ENCODE measurements around the gene DCAF8L2. TPM values are rescaled to one million over a fixed set of nuclear protein-coding genes. Genes with fewer than 3 reads are reported as not detected.

DCAF8L2 gene
- total and polyA plus RNA-seq, 10 of the 15 experiments (the other 5 are each of a cell fraction or from before 2014, with no cell fraction given), result not detected

- H3K36me3 ChIP-seq (ENCODE audit: control insufficient read depth in 2 of 2, insufficient read depth in 2 of 2, low read length in 1 of 2), result no peaks in the 10 kb centered on the region
- in situ Hi-C loops (cut with MboI), result no loop called here
- FAIRE-seq (no peak), ATAC-seq (no peak), DNase-seq (ENCODE audit: low read depth, low spot score) (no peak)
- ChIA-PET POLR2A (no interaction called here), SMC1A (ENCODE audit: uncharacterized antibody, unreplicated experiment) (no interaction called here), RAD21 (ENCODE audit: unreplicated experiment) (no interaction called here), CTCF (interaction anchor here (1.6 kb wide), 1 partner anchor 14 kb away, joined by 4 read pairs; no protein-coding TSS in a partner anchor)
- BruUV-seq (replicated peaks), result no TSS peak
- no peaks in the 10 kb centered on the region for H3K9me3 ChIP-seq (replicated peaks; ENCODE audit: control insufficient read depth, insufficient read depth, low read length)
- intact Hi-C loops (cut with micrococcal nuclease; ENCODE audit: unreplicated experiment), result no loop called here
- no peak overlapping the region for H3K4me3 ChIP-seq
- H3K4me2 ChIP-seq (ENCODE audit: control insufficient read depth, insufficient read depth), result no peak overlapping the region
- no peaks in the 10 kb centered on the region for H3K27me3 ChIP-seq (replicated peaks in 1 of 2; ENCODE audit: control insufficient read depth in 2 of 2, insufficient read depth in 2 of 2, low read length in 1 of 2)
- H3K4me1 ChIP-seq (ENCODE audit: control insufficient read depth, insufficient read depth, low read length), result no peaks in the 10 kb centered on the region
- H3K9ac ChIP-seq (ENCODE audit: control insufficient read depth, insufficient read depth, low read length), result no peak overlapping the region
- no peak overlapping the region for H2AFZ ChIP-seq (ENCODE audit: control insufficient read depth, low read depth, low read length)
- no peak for TF ChIP-seq CTCF (IDR thresholded peaks at IDR 0.05 in 2 of 3, conservative IDR thresholded peaks at IDR 0.05 in 1 of 3; ENCODE audit: control insufficient read depth in 2 of 3, extremely low read depth in 1 of 3, insufficient read depth in 1 of 3, low read depth in 3 of 3, low read length in 3 of 3)
- no peak overlapping the region for H3K27ac ChIP-seq (ENCODE audit: control insufficient read depth, insufficient read depth)
- H3K79me2 ChIP-seq (ENCODE audit: control insufficient read depth, insufficient read depth, low read length), result no peaks in the 10 kb centered on the region
- WGBS (ENCODE audit: insufficient coverage, insufficient replicate concordance, low lambda C conversion rate, missing lambda C conversion rate), result 37% methylated on average over 2 of the region's 2 CpGs
- H4K20me1 ChIP-seq (ENCODE audit: control insufficient read depth, insufficient read depth), result no peaks in the 10 kb centered on the region
Measured at GRCh38 chrX:27775984-27776383, 185.8 kb downstream of the DCAF8L2 start.

DNA sequence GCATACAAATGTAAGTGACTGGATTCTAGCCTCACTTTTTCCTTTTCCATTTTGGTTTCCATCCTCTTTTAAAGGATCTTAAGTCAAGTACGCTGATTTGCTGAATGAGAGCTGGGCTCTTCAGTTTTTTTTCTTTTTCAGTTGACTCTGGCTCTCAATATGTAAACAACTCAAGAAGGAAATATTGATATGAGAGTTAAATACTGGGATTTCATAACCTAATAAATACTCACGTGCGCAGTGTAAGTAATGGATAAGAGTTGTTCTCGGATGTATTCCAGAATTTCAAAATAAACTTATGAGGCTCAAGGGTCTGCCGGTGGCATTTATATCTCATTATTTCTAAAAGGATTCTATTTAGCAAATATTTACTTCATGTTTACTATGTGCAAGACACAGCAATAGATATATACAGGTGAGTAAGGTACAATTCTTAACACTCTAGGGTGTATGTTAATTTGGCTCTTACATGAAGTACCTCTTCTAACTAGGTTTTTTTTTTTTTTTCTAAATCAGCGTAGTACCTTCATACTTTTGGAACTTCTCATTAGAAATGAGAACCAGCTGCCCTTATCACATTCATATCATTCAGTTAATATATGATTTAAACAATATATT is 206.6 kb downstream of the DCAF8L2 start:
- no peak for FAIRE-seq
- in situ Hi-C loops (cut with MboI), result no loop called here
- Histone ChIP-seq H3K4me1 (ENCODE audit: control insufficient read depth, insufficient read depth, low read length) (no peaks in the 10 kb centered on the region), H3K27ac (ENCODE audit: control insufficient read depth, insufficient read depth) (no peak overlapping the region), H3K36me3 (ENCODE audit: control insufficient read depth in 2 of 2, insufficient read depth in 2 of 2, low read length in 1 of 2) (no peaks in the 10 kb centered on the region), H4K20me1 (ENCODE audit: control insufficient read depth, insufficient read depth) (no peaks in the 10 kb centered on the region), H3K79me2 (ENCODE audit: control insufficient read depth, insufficient read depth, low read length) (no peaks in the 10 kb centered on the region), H3K4me2 (ENCODE audit: control insufficient read depth, insufficient read depth) (no peak overlapping the region), H3K9me3 (replicated peaks; ENCODE audit: control insufficient read depth, insufficient read depth, low read length) (no peaks in the 10 kb centered on the region), H2AFZ (ENCODE audit: control insufficient read depth, low read depth, low read length) (no peak overlapping the region), H3K9ac (ENCODE audit: control insufficient read depth, insufficient read depth, low read length) (no peak overlapping the region), H3K4me3 (no peak overlapping the region), H3K27me3 (replicated peaks in 1 of 2; ENCODE audit: control insufficient read depth in 2 of 2, insufficient read depth in 2 of 2, low read length in 1 of 2) (no peaks in the 10 kb centered on the region)
- ChIA-PET SMC1A (ENCODE audit: uncharacterized antibody, unreplicated experiment) (interaction anchor here (1.5 kb wide), 1 partner anchor 19 kb away, joined by 4 read pairs; no protein-coding TSS in a partner anchor), CTCF (no interaction called here), RAD21 (ENCODE audit: unreplicated experiment) (no interaction called here), POLR2A (interaction anchor here (0.6 kb wide), 2 partner anchors 73 to 84 kb away, joined by 3 read pairs; no protein-coding TSS in a partner anchor)
- 28% methylated on average over 6 of the region's 6 CpGs for WGBS (ENCODE audit: insufficient coverage, insufficient replicate concordance, low lambda C conversion rate, missing lambda C conversion rate)
- ATAC-seq, result no peak
- DNase-seq (ENCODE audit: low read depth, low spot score), result no peak
- BruUV-seq (replicated peaks), result no TSS peak
- intact Hi-C loops (cut with micrococcal nuclease; ENCODE audit: unreplicated experiment), result no loop called here
- TF ChIP-seq GATAD2B (conservative IDR thresholded peaks at IDR 0.05; ENCODE audit: low read depth), result no peak
- TF ChIP-seq RFX5 (IDR thresholded peaks at IDR 0.05; ENCODE audit: low read depth, low read length), result no peak
- no peak for TF ChIP-seq BCLAF1 (IDR thresholded peaks at IDR 0.05)
- TF ChIP-seq SRF (IDR thresholded peaks at IDR 0.05; ENCODE audit: low read depth in 2 of 2, low read length in 2 of 2), result no peak
- no peak for TF ChIP-seq RB1 (IDR thresholded peaks at IDR 0.05; ENCODE audit: borderline replicate concordance)
- TF ChIP-seq POU2F2 (IDR thresholded peaks at IDR 0.05; ENCODE audit: borderline replicate concordance, low read depth, low read length), result no peak
- no peak for TF ChIP-seq SREBF2 (IDR thresholded peaks at IDR 0.05; ENCODE audit: low read length)
- TF ChIP-seq POLR2AphosphoS2 (IDR thresholded peaks at IDR 0.05; ENCODE audit: low read depth, low read length), result no peak
- TF ChIP-seq POLR2A (IDR thresholded peaks at IDR 0.05; ENCODE audit: low read depth, low read length), result no peak
- no peak for TF ChIP-seq SMAD5 (IDR thresholded peaks at IDR 0.05; ENCODE audit: low read depth)
- TF ChIP-seq CEBPB (IDR thresholded peaks at IDR 0.05; ENCODE audit: borderline replicate concordance in 1 of 2, low read depth in 2 of 2, low read length in 2 of 2), result no peak

Data from GM12878 (cell line).